AG10803 (cell line): Measurements from ENCODE around the gene SHISA3.

Experiments
- DNase-seq: peaks from one replicate; pipeline ENCODE4 v3.0.0; 2010; ENCODE audit warnings: low read depth
- H3K4me3 ChIP-seq: 2 replicates; pipeline ENCODE4 v1.5.1; 2011; ENCODE audit warnings: mild to moderate bottlenecking, low read length, control low read depth
- TF ChIP-seq, protein P1 (sequence below): conservative IDR thresholded peaks from 2 replicates; pipeline ENCODE4 v1.5.1; 2011; ENCODE audit warnings: mild to moderate bottlenecking, low read length, control low read depth, inconsistent platforms

Gene SHISA3

DNA sequence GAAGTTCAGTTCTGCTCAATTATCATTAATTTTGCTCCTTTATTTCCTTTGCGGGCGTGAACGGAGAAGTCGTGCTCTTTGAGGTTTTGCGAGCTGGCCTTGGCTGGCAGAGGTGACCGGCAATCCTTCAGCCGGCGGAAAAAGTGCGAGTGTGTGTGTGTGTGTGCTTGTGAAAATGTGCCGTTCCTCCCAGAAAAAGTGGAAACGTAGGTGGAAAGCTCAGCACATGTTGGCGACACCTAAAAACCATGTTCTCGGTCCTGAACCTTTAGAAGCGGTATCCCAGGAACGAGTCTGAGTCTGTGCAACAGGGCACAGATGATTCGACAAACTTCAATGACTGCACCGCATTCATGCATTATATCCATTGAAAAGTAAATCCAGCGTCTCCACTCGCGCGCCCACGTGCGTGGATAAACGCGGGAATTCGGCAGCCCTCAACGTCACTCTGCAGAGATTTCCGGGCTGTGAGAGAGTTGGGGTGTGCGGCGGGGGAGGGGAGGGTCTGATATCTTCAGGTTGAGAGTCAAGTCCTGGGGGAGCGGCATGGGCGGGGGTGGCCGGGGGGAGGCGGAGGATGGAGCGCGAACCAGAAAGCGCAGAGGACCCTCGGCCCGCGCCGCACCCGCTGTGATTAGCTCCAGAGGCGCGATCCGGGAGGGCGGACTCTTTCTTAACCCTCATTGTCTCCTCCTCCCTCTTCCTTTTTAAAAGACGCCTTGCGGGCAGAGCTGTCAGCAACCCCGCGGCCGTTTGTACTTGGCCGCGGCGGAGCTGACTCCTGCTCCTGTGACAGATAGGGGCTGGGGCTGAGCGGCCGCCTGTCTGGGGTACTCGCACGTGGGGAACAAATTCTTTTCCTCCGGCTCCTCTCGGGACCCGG, at the start of gene SHISA3:
Gene SHISA3, plus strand, starts transcription at position 737 of the 883 bp plus-strand sequence. CDS start 569 bp downstream, outside the sequence.
- TF ChIP-seq, protein P1, sequence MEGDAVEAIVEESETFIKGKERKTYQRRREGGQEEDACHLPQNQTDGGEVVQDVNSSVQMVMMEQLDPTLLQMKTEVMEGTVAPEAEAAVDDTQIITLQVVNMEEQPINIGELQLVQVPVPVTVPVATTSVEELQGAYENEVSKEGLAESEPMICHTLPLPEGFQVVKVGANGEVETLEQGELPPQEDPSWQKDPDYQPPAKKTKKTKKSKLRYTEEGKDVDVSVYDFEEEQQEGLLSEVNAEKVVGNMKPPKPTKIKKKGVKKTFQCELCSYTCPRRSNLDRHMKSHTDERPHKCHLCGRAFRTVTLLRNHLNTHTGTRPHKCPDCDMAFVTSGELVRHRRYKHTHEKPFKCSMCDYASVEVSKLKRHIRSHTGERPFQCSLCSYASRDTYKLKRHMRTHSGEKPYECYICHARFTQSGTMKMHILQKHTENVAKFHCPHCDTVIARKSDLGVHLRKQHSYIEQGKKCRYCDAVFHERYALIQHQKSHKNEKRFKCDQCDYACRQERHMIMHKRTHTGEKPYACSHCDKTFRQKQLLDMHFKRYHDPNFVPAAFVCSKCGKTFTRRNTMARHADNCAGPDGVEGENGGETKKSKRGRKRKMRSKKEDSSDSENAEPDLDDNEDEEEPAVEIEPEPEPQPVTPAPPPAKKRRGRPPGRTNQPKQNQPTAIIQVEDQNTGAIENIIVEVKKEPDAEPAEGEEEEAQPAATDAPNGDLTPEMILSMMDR = no peak
- no peak within 1 kb of the TSS for H3K4me3 ChIP-seq
- no peak for DNase-seq

- DNase-seq = no peak
- TF ChIP-seq, protein P1 = no peak
- H3K4me3 ChIP-seq = no peak overlapping the region
Measured at GRCh38 chr4:42348247-42348646, 49.0 kb upstream of the SHISA3 start.

GRCh38 chr4:42348692-42349091, 48.6 kb upstream of the SHISA3 start:
- TF ChIP-seq, protein P1 = no peak
- no peak for DNase-seq
- H3K4me3 ChIP-seq = no peak overlapping the region

DNA sequence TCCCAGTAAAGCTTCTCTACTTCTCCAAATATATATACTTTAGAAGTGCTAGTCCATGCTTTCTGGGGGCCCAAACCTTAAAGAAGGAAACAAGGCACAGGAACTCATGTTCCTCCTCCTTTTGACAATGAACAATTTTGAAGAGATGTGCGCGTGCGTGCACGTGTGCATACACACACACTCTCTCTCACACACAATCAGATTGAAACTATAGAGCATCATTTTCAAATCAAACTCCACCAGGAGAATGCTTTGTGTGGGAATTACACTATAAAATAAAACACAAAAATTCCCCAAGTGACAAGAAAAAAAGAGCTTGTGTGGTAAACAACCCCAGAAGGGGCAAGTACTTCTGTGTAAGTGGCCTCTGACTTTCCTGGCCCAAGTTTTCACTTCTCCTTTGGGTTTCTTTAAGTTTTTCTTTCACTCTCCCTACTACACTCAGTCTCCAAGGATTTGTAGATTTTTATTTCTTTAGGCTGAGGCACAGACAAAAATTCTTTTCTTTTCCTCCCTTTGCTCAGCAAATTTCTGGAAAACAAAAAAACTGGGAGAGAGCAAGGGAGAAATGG, 46.6 kb upstream of the SHISA3 start:
- DNase-seq = no peak
- TF ChIP-seq, protein P1 = no peak

GRCh38 chr4:42352049-42352448, 45.2 kb upstream of the SHISA3 start:
- TF ChIP-seq, protein P1 = no peak
- DNase-seq = no peak

More for the DNA sequence above, 46.6 kb upstream of the SHISA3 start:
- H3K4me3 ChIP-seq = no peak overlapping the region

DNA sequence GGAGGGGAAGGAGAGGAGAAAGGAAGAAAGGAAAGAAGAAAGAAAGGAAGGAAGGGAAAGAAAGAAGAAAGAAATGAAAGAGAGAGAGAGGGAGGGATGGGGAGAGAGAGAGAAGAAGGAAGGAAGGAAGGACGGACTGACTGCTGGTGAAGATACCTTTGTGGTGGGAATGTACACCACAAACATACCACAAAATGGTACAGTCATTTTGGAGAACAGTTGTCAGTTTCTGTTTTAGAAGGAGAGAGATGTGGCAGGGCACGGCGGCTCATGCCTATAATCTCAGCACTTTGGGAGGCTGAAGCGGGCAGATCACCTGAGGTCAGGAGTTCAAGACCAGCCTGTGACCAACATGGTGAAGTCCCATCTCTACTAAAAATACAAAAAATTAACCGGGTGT, 40.0 kb upstream of the SHISA3 start:
- TF ChIP-seq, protein P1 = no peak
- DNase-seq = no peak
- H3K4me3 ChIP-seq = no peak overlapping the region

More at GRCh38 chr4:42352049-42352448, 45.2 kb upstream of the SHISA3 start:
- H3K4me3 ChIP-seq = no peak overlapping the region
